RWPE1 (cell line): ENCODE measurements around the gene PCK1.
"Not testable (repeated sequence)": the region's sequence is repeated elsewhere in the genome, so short reads cannot be mapped to it uniquely, and the experiment has no call there.

Experiments used
- CTCF ChIA-PET: fragments of 350-600 bp; sonication (Branson Sonifier 250); formaldehyde crosslinking; extraction: SDS; loops from one replicate; lab custom pipeline; 2021; lab: Yijun Ruan, JAX
- POLR2A ChIA-PET: fragments of 400-600 bp; formaldehyde crosslinking; extraction: SDS; loops from one replicate; lab custom pipeline; 2020; ENCODE audit warnings: antibody characterized with exemption; ENCODE audit not compliant: low non-redundant PET; lab: Yijun Ruan, JAX
- DNase-seq: peaks from one replicate; pipeline ENCODE4 v3.0.0; 2012; ENCODE audit warnings: low spot score
- H3K27ac ChIP-seq: fragments of 450-650 bp; 2 replicates; pipeline ENCODE4 v1.5.1; 2017
- CTCF ChIP-seq: fragments of 450-650 bp; conservative IDR thresholded peaks from 2 replicates; pipeline ENCODE4 v1.5.1; 2017; ENCODE audit warnings: low read depth, mild to moderate bottlenecking

Gene PCK1

GRCh38 chr20:57560554-57561355 is at the start of gene PCK1:
PCK1 (plus strand) TSS chr20:57561110; CDS start chr20:57561412, 302 bp downstream.
- H3K27ac ChIP-seq: no peak within 1 kb of the TSS

DNA sequence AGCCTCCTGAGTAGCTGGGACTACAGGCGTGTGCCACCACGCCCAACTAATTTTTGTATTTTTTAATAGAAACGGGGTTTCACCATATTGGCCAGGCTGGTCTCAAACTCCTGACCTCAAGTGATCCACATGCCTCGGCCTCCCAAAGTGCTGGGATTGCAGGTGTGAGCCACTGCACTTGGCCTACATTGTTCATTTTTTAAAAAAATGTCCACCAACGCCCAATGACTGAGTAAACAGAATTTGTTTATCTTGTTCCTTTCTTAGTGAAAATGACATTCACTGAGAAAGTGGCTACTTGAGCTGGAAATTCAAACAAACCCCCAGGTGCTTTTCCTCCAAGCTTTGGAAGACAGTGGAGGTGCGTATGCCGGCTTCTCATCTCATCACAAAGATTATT is 49.2 kb upstream of the PCK1 start:
- CTCF ChIA-PET, DNase-seq, H3K27ac ChIP-seq: not testable (repeated sequence)
- POLR2A ChIA-PET: interaction anchor here (0.7 kb wide), 2 partner anchors 81 to 439 kb away, joined by 3 to 11 read pairs; no protein-coding TSS in a partner anchor

More at GRCh38 chr20:57560554-57561355, at the start of gene PCK1:
- DNase-seq: peak; percentile 69
- TF ChIP-seq CTCF: no peak
- POLR2A ChIA-PET: no interaction called here
- CTCF ChIA-PET: interaction anchor here (0.6 to 0.9 kb wide), 2 partner anchors 17 to 21 kb away, joined by 4 to 6 read pairs; no protein-coding TSS in a partner anchor

- POLR2A ChIA-PET: no interaction called here
- no peak overlapping the region for H3K27ac ChIP-seq
- CTCF ChIA-PET: no interaction called here
- no peak for DNase-seq
- TF ChIP-seq CTCF: no peak
Observed at GRCh38 chr20:57512432-57512831, 48.5 kb upstream of the PCK1 start.

- CTCF ChIA-PET: interaction anchor here (0.6 to 2.5 kb wide), 6 partner anchors 14 to 980 kb away, joined by 3 to 25 read pairs (median 6); no protein-coding TSS in a partner anchor
- no peak overlapping the region for H3K27ac ChIP-seq
- DNase-seq: no peak
- no peak for TF ChIP-seq CTCF
- POLR2A ChIA-PET: no interaction called here
Observed at GRCh38 chr20:57513199-57513598, 47.7 kb upstream of the PCK1 start.

DNA sequence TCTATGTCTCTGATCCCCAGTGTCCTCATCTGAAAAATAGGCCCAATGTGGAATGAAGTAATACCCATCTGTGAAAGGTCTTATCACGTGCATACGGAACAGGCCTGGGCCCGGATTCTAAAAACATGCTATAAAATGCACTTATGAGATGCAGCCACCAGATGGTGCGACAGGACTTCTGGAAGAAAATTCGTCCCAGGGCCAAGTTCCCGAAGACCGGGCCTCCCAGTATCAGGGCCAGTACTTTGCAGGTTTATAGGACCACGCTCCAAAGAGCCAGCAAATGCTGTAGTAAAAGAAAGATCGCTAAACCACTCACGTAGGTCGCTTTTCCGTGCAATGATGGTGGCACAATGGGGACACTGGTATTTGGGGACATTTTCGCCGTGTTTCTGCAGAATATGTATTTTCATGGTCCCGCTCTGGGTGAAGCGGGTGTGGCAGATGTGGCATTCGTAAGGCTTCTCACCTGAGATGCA is 46.6 kb upstream of the PCK1 start:
- ChIA-PET POLR2A (no interaction called here), CTCF (interaction anchor here (0.6 to 2.5 kb wide), 6 partner anchors 15 to 666 kb away, joined by 3 to 25 read pairs (median 6); no protein-coding TSS in a partner anchor)
- H3K27ac ChIP-seq: no peak overlapping the region
- TF ChIP-seq CTCF: peak; percentile 91
- peak; percentile 88 for DNase-seq

DNA sequence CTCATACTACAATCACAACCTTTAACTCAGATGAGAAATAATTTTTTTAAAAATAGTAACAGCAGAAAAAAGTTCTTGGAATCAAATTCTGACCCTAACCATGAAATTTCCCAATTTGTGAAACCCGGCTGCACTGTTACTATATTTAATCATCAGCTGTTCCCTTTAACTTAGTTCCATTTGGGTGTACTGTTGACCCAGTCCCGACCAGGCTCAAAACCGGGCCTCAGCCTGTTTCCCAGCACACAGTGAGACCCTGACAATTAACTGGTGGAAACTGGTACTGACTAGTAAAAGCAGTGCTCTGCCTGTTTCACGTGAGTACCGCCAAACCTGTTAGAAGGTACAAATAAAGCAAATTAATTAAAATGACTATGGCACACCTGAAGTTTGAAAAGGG is 43.0 kb upstream of the PCK1 start:
- ChIA-PET CTCF (interaction anchor here (0.6 to 1.4 kb wide), 3 partner anchors 75 to 78 kb away, joined by 3 to 4 read pairs (median 3); no protein-coding TSS in a partner anchor), POLR2A (no interaction called here)
- no peak overlapping the region for H3K27ac ChIP-seq
- no peak for DNase-seq
- no peak for TF ChIP-seq CTCF
